Activated CD8-positive, alpha-beta T cell treated with anti-CD3 and anti-CD28 coated beads for 36 hours (primary cell): ENCODE results near the gene PRDM16. TPM values are rescaled to one million over a fixed set of nuclear protein-coding genes. Genes with fewer than 3 reads are reported as not detected.

ENCODE experiments used
- ATAC-seq: fragments of 200-7000 bp; cut with Tn5 transposase; one replicate; pipeline ENCODE4 v1.10.0; 2021; ENCODE audit warnings: mild to moderate bottlenecking, moderate library complexity
- CTCF ChIA-PET: fragments of 350-600 bp; sonication (Branson Sonifier 250); formaldehyde crosslinking; loops from one replicate; lab custom pipeline; 2021; ENCODE audit warnings: antibody characterized with exemption; lab: Charles Lee
- POLR2A ChIA-PET: fragments of 350-600 bp; sonication (Branson Sonifier 250); formaldehyde crosslinking; loops from one replicate; lab custom pipeline; 2021; ENCODE audit warnings: antibody characterized with exemption; lab: Charles Lee
- DNase-seq: peaks from one replicate; pipeline ENCODE4 v3.0.0-alpha.2; 2020
- H3K27ac Mint-ChIP-seq: one replicate; pipeline ENCODE4 v1.8.0; 2021; ENCODE audit warnings: mild to moderate bottlenecking, mixed read lengths
- H3K27me3 Mint-ChIP-seq: one replicate; pipeline ENCODE4 v1.8.0; 2021; ENCODE audit warnings: mixed read lengths
- H3K36me3 Mint-ChIP-seq: one replicate; pipeline ENCODE4 v1.8.0; 2021; ENCODE audit warnings: low read depth, mixed read lengths
- H3K4me1 Mint-ChIP-seq: one replicate; pipeline ENCODE4 v1.8.0; 2021; ENCODE audit warnings: low read depth, mixed read lengths
- H3K4me3 Mint-ChIP-seq: one replicate; pipeline ENCODE4 v1.8.0; 2021; ENCODE audit warnings: mild to moderate bottlenecking, moderate library complexity, mixed read lengths
- H3K9me3 Mint-ChIP-seq: one replicate; pipeline ENCODE4 v1.8.0; 2021; ENCODE audit warnings: mixed read lengths
- CTCF ChIP-seq: fragments of 200-600 bp; IDR thresholded peaks from one replicate; pipeline ENCODE4 v1.8.0; 2022; ENCODE audit warnings: antibody characterized with exemption, mild to moderate bottlenecking
- intact Hi-C: fragments of 100-400 bp; cut with micrococcal nuclease; formaldehyde crosslinking; loops from one replicate; pipeline ENCODE4 v1.10.0; 2022
- total RNA-seq, 2 experiments: library from RNA; stranded (reverse); gene quantifications; one replicate each; pipeline ENCODE4 v1.2.3, GENCODE V29; 2021

Gene PRDM16
- total RNA-seq, 2 experiments from 2014 or later, result 0.29 to 0.49 TPM

GRCh38 chr1:3386205-3387002, 317.4 kb downstream of the PRDM16 start:
- Mint-ChIP-seq H3K9me3 (no peaks in the 10 kb centered on the region), H3K27ac (no peak overlapping the region), H3K36me3 (no peaks in the 10 kb centered on the region), H3K4me1 (no peaks in the 10 kb centered on the region), H3K4me3 (no peak overlapping the region), H3K27me3 (peaks cover 3% of the 10 kb centered on the region)
- ChIA-PET CTCF (no interaction called here), POLR2A (no interaction called here)
- intact Hi-C loops, result no loop called here
- TF ChIP-seq CTCF, result no peak
- DNase-seq, result no peak
- no peak for ATAC-seq

DNA sequence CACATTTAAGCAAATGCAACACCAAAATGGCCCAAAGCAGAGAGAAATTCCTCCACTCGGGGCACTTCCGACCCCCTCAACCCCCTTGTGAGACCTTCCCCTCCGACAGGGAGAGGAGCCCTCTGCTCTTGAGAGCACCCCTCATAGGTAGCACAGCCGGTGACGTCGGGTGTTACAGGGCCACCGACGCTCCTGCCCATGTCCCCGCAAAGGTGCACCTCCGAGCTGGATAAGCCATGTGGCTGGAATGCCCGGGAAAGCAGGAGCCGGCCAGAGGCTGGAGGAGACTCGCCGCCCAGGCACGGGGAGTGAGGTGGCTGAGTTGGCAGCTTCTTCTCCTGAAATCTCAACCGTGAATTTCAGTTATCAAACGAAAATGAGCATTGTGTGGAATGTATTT, 318.4 kb downstream of the PRDM16 start:
- POLR2A ChIA-PET, result no interaction called here
- no peak for ATAC-seq
- H3K4me1 Mint-ChIP-seq, result no peaks in the 10 kb centered on the region
- H3K27ac Mint-ChIP-seq, result no peak overlapping the region
- CTCF ChIA-PET, result no interaction called here
- DNase-seq, result no peak
- peaks cover 6% of the 10 kb centered on the region for H3K27me3 Mint-ChIP-seq
- intact Hi-C loops, result no loop called here
- no peak overlapping the region for H3K4me3 Mint-ChIP-seq
- no peak for TF ChIP-seq CTCF
- no peaks in the 10 kb centered on the region for H3K36me3 Mint-ChIP-seq
- H3K9me3 Mint-ChIP-seq, result no peaks in the 10 kb centered on the region

- CTCF ChIA-PET, result no interaction called here
- no peaks in the 10 kb centered on the region for H3K9me3 Mint-ChIP-seq
Measured at GRCh38 chr1:3389093-3389833, 320.3 kb downstream of the PRDM16 start.

GRCh38 chr1:3390291-3390690, 321.3 kb downstream of the PRDM16 start:
- no peak for DNase-seq
- no peak overlapping the region for H3K27ac Mint-ChIP-seq
- H3K36me3 Mint-ChIP-seq, result no peaks in the 10 kb centered on the region
- intact Hi-C loops, result no loop called here
- TF ChIP-seq CTCF, result no peak
- ChIA-PET POLR2A (no interaction called here), CTCF (no interaction called here)
- no peak for ATAC-seq
- peaks cover 22% of the 10 kb centered on the region for H3K27me3 Mint-ChIP-seq
- no peaks in the 10 kb centered on the region for H3K9me3 Mint-ChIP-seq
- H3K4me3 Mint-ChIP-seq, result no peak overlapping the region
- H3K4me1 Mint-ChIP-seq, result no peaks in the 10 kb centered on the region

More at GRCh38 chr1:3389093-3389833, 320.3 kb downstream of the PRDM16 start:
- no peak for TF ChIP-seq CTCF
- DNase-seq (no peak), ATAC-seq (no peak)
- H3K36me3 Mint-ChIP-seq, result no peaks in the 10 kb centered on the region
- intact Hi-C loops, result no loop called here
- H3K27me3 Mint-ChIP-seq, result peaks cover 18% of the 10 kb centered on the region
- H3K27ac Mint-ChIP-seq, result no peak overlapping the region
- no peak overlapping the region for H3K4me3 Mint-ChIP-seq
- POLR2A ChIA-PET, result no interaction called here
- H3K4me1 Mint-ChIP-seq, result no peaks in the 10 kb centered on the region

DNA sequence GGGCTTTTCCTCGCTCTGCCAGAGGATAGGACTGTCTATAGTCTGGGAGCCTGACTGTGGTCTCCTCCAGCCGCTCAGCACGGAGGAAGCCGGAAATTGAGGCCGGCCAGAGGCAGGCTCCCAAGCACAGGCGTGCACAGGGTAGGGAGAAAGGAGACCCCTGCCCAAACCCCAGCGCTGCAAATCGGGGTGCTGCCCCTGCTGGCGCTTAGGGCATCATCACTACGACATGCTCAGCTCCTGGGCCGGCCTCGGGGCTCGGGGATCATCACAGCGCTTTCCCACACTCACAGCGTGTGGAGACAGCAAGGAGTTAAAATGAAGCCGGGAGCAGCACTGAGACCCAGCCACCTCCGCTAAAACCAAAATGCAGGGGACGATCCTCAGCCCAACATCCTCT, 322.7 kb downstream of the PRDM16 start:
- H3K27ac Mint-ChIP-seq, result no peak overlapping the region
- CTCF ChIA-PET, result no interaction called here
- no peak for ATAC-seq
- H3K27me3 Mint-ChIP-seq, result peaks cover 31% of the 10 kb centered on the region
- DNase-seq, result no peak
- TF ChIP-seq CTCF, result no peak
- POLR2A ChIA-PET, result no interaction called here
- no peaks in the 10 kb centered on the region for H3K36me3 Mint-ChIP-seq
- no peaks in the 10 kb centered on the region for H3K9me3 Mint-ChIP-seq
- no peak overlapping the region for H3K4me3 Mint-ChIP-seq
- H3K4me1 Mint-ChIP-seq, result no peaks in the 10 kb centered on the region
- intact Hi-C loops, result no loop called here
